ENCODE data around the gene ANKMY2.

ANKMY2 gene

GRCh38 chr7:16556359-16556758, 89.2 kb downstream of the ANKMY2 start:
- no peak for DNase-seq (ENCODE audit: low read depth)
- no peak for TF ChIP-seq CTCF (IDR thresholded peaks at IDR 0.05; ENCODE audit: low read depth, low read length, missing control alignments)
- no peak overlapping the region for H3K4me3 ChIP-seq (ENCODE audit: low read depth, low read length)

GRCh38 chr7:16554518-16555236, 90.9 kb downstream of the ANKMY2 start:
- DNase-seq (ENCODE audit: low read depth) = no peak

GRCh38 chr7:16550671-16551070, 94.9 kb downstream of the ANKMY2 start:
- no peak for TF ChIP-seq CTCF (IDR thresholded peaks at IDR 0.05; ENCODE audit: low read depth, low read length, missing control alignments)
- no peak overlapping the region for H3K4me3 ChIP-seq (ENCODE audit: low read depth, low read length)

More at GRCh38 chr7:16554518-16555236, 90.9 kb downstream of the ANKMY2 start:
- no peak overlapping the region for H3K4me3 ChIP-seq (ENCODE audit: low read depth, low read length)
- TF ChIP-seq CTCF (IDR thresholded peaks at IDR 0.05; ENCODE audit: low read depth, low read length, missing control alignments) = no peak

More at GRCh38 chr7:16550671-16551070, 94.9 kb downstream of the ANKMY2 start:
- no peak for DNase-seq (ENCODE audit: low read depth)

Measured in GM12864 (cell line).